HepG2 (cell line): ENCODE measurements around the gene EMILIN3. TPM values are rescaled to one million over a fixed set of nuclear protein-coding genes. Genes with fewer than 3 reads are reported as not detected.
A peak's percentile ranks its signal among the peaks of the same experiment; 100 is the strongest.

Experiments
- CHD4 ChIP-seq: fragments of 200-600 bp; sonication (generic); IDR thresholded peaks from 2 replicates; pipeline ENCODE4 v1.7.0; 2017; ENCODE audit warnings: mild to moderate bottlenecking, low read length, borderline replicate concordance
- GATAD1 ChIP-seq: IDR thresholded peaks from 2 replicates; pipeline ENCODE4 v1.6.1; 2016; ENCODE audit warnings: missing genetic modification reagents, missing compliant biosample characterization
- GPN1 ChIP-seq: sonication (generic); formaldehyde crosslinking; IDR thresholded peaks from 2 replicates; pipeline ENCODE4 v1.5.1; 2020; ENCODE audit warnings: missing genetic modification reagents, borderline replicate concordance
- MED1 ChIP-seq: sonication (generic); formaldehyde crosslinking; IDR thresholded peaks from 2 replicates; pipeline ENCODE4 v1.4.0; 2020; ENCODE audit warnings: missing genetic modification reagents
- PAXIP1 ChIP-seq: sonication (generic); formaldehyde crosslinking; conservative IDR thresholded peaks from 2 replicates; pipeline ENCODE4 v1.4.0; 2020; ENCODE audit warnings: mild to moderate bottlenecking, missing genetic modification reagents, moderate library complexity
- PHF8 ChIP-seq: sonication (generic); formaldehyde crosslinking; IDR thresholded peaks from 2 replicates; pipeline ENCODE4 v1.5.0; 2020; ENCODE audit warnings: missing genetic modification reagents
- RNF2 ChIP-seq: fragments of 450-650 bp; conservative IDR thresholded peaks from 2 replicates; pipeline ENCODE4 v1.6.1; 2016; ENCODE audit warnings: low read depth
- TEAD3 ChIP-seq: optimal IDR thresholded peaks from 2 replicates; pipeline ENCODE3; 2016; ENCODE audit warnings: borderline replicate concordance
- ZFP37 ChIP-seq: sonication (generic); formaldehyde crosslinking; IDR thresholded peaks from 2 replicates; pipeline ENCODE4 v1.4.0; 2020; ENCODE audit warnings: missing genetic modification reagents, borderline replicate concordance
- ZMAT5 ChIP-seq: sonication (generic); formaldehyde crosslinking; IDR thresholded peaks from 2 replicates; pipeline ENCODE4 v1.5.0; 2020; ENCODE audit warnings: mild to moderate bottlenecking, low read depth, missing genetic modification reagents, borderline replicate concordance
- ZNF17 ChIP-seq: sonication (generic); formaldehyde crosslinking; IDR thresholded peaks from 2 replicates; pipeline ENCODE4 v1.5.0; 2020; ENCODE audit warnings: mild to moderate bottlenecking, missing genetic modification reagents
- ZNF790 ChIP-seq: sonication (generic); formaldehyde crosslinking; IDR thresholded peaks from 2 replicates; pipeline ENCODE4 v1.8.0; 2022; ENCODE audit warnings: missing genetic modification reagents, mild to moderate bottlenecking, borderline replicate concordance
- polyA plus RNA-seq, 8 experiments: library from polyadenylated mRNA; depleted of rRNA in 3 of 8; stranded (reverse) in 7 of 8; unstranded in 1 of 8; fragments of >200 nt; fragmentation: Illumina TruSeq in 4 of 8; extraction: Trizol in 4 of 8; gene quantifications; 2 replicates each; pipeline versions ENCODE4 v1.2.1 to v1.2.3, GENCODE V29; 2011 to 2016; ENCODE audit warnings: low read depth in 4 of 8, missing spikeins in 1 of 8, mixed read lengths in 1 of 8; ENCODE audit not compliant: insufficient read depth in 1 of 8
- total RNA-seq, 5 experiments: library from RNA; depleted of rRNA; stranded (reverse); fragments of >200 nt; fragmentation: Illumina TruSeq; extraction: Trizol; gene quantifications; 2 replicates each; pipeline ENCODE4 v1.2.3, GENCODE V29; 2016; ENCODE audit warnings: low read depth in 1 of 5
- TF ChIP-seq, protein P1 (sequence below): sonication (generic); formaldehyde crosslinking; IDR thresholded peaks from 2 replicates; pipeline ENCODE4 v1.4.0; 2020; ENCODE audit warnings: missing genetic modification reagents
- TF ChIP-seq, protein P2 (sequence below): sonication (generic); formaldehyde crosslinking; IDR thresholded peaks from 2 replicates; pipeline ENCODE4 v1.4.0; 2020; ENCODE audit warnings: missing genetic modification reagents, borderline replicate concordance
- TF ChIP-seq, protein P3 (sequence below): sonication (generic); formaldehyde crosslinking; IDR thresholded peaks from 2 replicates; pipeline ENCODE4 v1.4.0; 2020; ENCODE audit warnings: missing genetic modification reagents

Gene EMILIN3
- total and polyA plus RNA-seq, 2 of the 13 experiments (the other 11 are each of a cell fraction or from before 2014, with no cell fraction given), result 0.25 to 0.29 TPM

- TF ChIP-seq TEAD3 (no peak), GPN1 (CRISPR knock-in tag) (no peak), ZNF790 (CRISPR knock-in tag) (no peak), MED1 (CRISPR knock-in tag) (no peak), PAXIP1 (peak; percentile 37; the same call in 1 of the 2 replicates), ZMAT5 (CRISPR knock-in tag) (no peak), ZNF17 (no peak), ZFP37 (CRISPR knock-in tag) (no peak), CHD4 (no peak), RNF2 (no peak), GATAD1 (CRISPR knock-in tag) (no peak), PHF8 (CRISPR knock-in tag) (no peak)
- TF ChIP-seq, protein P1, sequence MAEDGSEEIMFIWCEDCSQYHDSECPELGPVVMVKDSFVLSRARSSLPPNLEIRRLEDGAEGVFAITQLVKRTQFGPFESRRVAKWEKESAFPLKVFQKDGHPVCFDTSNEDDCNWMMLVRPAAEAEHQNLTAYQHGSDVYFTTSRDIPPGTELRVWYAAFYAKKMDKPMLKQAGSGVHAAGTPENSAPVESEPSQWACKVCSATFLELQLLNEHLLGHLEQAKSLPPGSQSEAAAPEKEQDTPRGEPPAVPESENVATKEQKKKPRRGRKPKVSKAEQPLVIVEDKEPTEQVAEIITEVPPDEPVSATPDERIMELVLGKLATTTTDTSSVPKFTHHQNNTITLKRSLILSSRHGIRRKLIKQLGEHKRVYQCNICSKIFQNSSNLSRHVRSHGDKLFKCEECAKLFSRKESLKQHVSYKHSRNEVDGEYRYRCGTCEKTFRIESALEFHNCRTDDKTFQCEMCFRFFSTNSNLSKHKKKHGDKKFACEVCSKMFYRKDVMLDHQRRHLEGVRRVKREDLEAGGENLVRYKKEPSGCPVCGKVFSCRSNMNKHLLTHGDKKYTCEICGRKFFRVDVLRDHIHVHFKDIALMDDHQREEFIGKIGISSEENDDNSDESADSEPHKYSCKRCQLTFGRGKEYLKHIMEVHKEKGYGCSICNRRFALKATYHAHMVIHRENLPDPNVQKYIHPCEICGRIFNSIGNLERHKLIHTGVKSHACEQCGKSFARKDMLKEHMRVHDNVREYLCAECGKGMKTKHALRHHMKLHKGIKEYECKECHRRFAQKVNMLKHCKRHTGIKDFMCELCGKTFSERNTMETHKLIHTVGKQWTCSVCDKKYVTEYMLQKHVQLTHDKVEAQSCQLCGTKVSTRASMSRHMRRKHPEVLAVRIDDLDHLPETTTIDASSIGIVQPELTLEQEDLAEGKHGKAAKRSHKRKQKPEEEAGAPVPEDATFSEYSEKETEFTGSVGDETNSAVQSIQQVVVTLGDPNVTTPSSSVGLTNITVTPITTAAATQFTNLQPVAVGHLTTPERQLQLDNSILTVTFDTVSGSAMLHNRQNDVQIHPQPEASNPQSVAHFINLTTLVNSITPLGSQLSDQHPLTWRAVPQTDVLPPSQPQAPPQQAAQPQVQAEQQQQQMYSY (CRISPR knock-in tag), result peak; percentile 34; the same call in 1 of the 2 replicates
- TF ChIP-seq, protein P2, sequence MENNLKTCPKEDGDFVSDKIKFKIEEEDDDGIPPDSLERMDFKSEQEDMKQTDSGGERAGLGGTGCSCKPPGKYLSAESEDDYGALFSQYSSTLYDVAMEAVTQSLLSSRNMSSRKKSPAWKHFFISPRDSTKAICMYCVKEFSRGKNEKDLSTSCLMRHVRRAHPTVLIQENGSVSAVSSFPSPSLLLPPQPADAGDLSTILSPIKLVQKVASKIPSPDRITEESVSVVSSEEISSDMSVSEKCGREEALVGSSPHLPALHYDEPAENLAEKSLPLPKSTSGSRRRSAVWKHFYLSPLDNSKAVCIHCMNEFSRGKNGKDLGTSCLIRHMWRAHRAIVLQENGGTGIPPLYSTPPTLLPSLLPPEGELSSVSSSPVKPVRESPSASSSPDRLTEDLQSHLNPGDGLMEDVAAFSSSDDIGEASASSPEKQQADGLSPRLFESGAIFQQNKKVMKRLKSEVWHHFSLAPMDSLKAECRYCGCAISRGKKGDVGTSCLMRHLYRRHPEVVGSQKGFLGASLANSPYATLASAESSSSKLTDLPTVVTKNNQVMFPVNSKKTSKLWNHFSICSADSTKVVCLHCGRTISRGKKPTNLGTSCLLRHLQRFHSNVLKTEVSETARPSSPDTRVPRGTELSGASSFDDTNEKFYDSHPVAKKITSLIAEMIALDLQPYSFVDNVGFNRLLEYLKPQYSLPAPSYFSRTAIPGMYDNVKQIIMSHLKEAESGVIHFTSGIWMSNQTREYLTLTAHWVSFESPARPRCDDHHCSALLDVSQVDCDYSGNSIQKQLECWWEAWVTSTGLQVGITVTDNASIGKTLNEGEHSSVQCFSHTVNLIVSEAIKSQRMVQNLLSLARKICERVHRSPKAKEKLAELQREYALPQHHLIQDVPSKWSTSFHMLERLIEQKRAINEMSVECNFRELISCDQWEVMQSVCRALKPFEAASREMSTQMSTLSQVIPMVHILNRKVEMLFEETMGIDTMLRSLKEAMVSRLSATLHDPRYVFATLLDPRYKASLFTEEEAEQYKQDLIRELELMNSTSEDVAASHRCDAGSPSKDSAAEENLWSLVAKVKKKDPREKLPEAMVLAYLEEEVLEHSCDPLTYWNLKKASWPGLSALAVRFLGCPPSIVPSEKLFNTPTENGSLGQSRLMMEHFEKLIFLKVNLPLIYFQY, result peak; percentile 79; the same call in 1 of the 2 replicates
- TF ChIP-seq, protein P3, sequence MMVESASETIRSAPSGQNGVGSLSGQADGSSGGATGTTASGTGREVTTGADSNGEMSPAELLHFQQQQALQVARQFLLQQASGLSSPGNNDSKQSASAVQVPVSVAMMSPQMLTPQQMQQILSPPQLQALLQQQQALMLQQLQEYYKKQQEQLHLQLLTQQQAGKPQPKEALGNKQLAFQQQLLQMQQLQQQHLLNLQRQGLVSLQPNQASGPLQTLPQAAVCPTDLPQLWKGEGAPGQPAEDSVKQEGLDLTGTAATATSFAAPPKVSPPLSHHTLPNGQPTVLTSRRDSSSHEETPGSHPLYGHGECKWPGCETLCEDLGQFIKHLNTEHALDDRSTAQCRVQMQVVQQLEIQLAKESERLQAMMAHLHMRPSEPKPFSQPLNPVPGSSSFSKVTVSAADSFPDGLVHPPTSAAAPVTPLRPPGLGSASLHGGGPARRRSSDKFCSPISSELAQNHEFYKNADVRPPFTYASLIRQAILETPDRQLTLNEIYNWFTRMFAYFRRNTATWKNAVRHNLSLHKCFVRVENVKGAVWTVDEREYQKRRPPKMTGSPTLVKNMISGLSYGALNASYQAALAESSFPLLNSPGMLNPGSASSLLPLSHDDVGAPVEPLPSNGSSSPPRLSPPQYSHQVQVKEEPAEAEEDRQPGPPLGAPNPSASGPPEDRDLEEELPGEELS (CRISPR knock-in tag), result no peak
These were observed 7.9 kb downstream of the EMILIN3 start (continued) for GRCh38 chr20:41358717-41359116.
